Activated T-cell treated with anti-CD3 and anti-CD28 coated beads, Interleukin-2, amount 50 U/mL, for 4 hours (primary cell): ENCODE results near the gene FTO. TPM values are rescaled to one million over a fixed set of nuclear protein-coding genes. Genes with fewer than 3 reads are reported as not detected.

Experiments used
- ATAC-seq, 2 donors: fragments of 200-7000 bp; cut with Tn5 transposase; one replicate each; pipeline ENCODE4 v1.10.0; 2021
- DNase-seq: peaks from one replicate; pipeline ENCODE4 v3.0.0-alpha.2; 2020
- H3K27me3 Mint-ChIP-seq: one replicate; pipeline ENCODE4 v1.8.0; 2021; ENCODE audit warnings: low read depth, mixed read lengths
- H3K36me3 Mint-ChIP-seq: one replicate; pipeline ENCODE4 v1.8.0; 2022; ENCODE audit warnings: mixed read lengths; ENCODE audit not compliant: insufficient read depth
- H3K4me1 Mint-ChIP-seq: one replicate; pipeline ENCODE4 v1.8.0; 2021; ENCODE audit warnings: low read depth, mixed read lengths
- H3K4me3 Mint-ChIP-seq: one replicate; pipeline ENCODE4 v1.8.0; 2021; ENCODE audit warnings: mild to moderate bottlenecking, moderate library complexity, mixed read lengths
- H3K9me3 Mint-ChIP-seq: one replicate; pipeline ENCODE4 v1.8.0; 2021; ENCODE audit warnings: mixed read lengths
- total RNA-seq, 3 donors: library from RNA; stranded (reverse); gene quantifications; one replicate each; pipeline ENCODE4 v1.2.1, GENCODE V29; 2021

Gene FTO
- total RNA-seq, 3 donors from 2014 or later = 41.3 to 47.8 (median 43.1) TPM

DNA sequence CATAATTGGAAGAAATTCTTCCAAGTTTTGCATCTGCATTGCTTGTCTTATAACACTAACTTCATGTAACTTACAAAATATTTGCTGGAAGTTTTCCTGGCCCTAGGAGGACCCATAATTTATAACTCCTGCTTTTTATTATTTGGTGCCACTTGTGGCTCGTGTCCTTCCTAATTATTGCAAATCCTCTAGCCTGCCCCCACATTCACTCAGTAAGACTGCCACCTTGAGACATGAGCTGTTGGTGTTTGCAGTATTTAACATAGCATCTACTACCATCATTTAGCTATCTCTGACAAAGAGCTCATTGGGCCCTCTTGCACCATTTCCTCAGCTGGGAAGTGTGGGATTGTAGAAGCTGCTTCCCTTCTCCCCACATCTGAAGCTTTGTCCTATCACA is 49.5 kb downstream of the FTO start:
- Mint-ChIP-seq H3K9me3 (peaks cover 1% of the 10 kb centered on the region), H3K4me1 (peaks cover 8% of the 10 kb centered on the region)

DNA sequence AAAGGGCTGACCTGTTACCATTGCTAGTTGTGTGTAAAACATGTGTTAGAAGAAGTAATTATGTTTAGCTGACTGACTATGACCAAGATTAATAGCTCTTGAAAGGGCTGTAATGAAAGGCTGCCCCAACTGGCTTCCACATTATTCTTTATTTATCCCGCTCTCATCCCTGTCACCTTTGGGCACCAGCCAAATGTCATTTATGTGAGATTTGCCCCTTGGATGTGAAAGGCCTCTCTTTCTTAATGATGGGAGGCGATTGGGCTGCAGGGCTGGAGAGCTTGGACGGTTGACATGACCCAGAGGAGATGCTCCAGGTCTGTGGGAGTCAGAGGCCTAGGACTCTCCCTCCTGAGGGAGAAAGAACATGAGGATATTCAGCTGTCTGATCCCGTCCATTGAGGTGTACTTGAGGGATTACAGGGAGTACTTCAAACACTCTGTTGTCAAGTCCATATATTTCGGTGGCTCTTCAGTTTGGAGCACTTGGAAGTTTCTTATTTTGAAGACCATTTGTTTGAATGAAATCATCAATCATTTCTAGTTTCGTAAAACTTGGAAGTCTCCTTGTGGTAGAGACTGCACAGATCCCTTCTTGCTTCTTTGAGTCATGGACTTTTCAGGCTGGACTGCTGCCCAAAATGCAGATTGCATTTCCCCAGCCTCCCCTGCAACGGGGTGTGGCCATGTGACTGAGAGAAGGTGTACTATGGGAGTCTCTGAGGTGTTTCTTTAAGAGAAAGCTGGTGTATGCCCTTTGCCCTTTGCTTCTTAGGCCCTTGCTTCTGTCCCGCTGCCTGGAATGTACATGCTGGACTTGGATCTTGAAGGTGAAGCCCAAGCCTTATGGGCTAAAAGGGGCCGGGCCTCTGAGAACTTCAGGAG is 51.3 kb downstream of the FTO start:
- no peaks in the 10 kb centered on the region for H3K27me3 Mint-ChIP-seq
- H3K9me3 Mint-ChIP-seq = peaks cover 3% of the 10 kb centered on the region
- ATAC-seq (no peak), DNase-seq (no peak)
- peaks cover 5% of the 10 kb centered on the region for H3K36me3 Mint-ChIP-seq
- H3K4me3 Mint-ChIP-seq = no peak overlapping the region
- H3K4me1 Mint-ChIP-seq = peaks cover 10% of the 10 kb centered on the region

More for the DNA sequence above, 49.5 kb downstream of the FTO start:
- Mint-ChIP-seq H3K27me3 (no peaks in the 10 kb centered on the region), H3K4me3 (no peak overlapping the region), H3K36me3 (peaks cover 5% of the 10 kb centered on the region)
- ATAC-seq (no peak), DNase-seq (no peak)

- ATAC-seq (no peak), DNase-seq (no peak)
- no peaks in the 10 kb centered on the region for H3K27me3 Mint-ChIP-seq
- H3K9me3 Mint-ChIP-seq = peaks cover 3% of the 10 kb centered on the region
- H3K4me1 Mint-ChIP-seq = peaks cover 10% of the 10 kb centered on the region
- H3K36me3 Mint-ChIP-seq = peaks cover 5% of the 10 kb centered on the region
- no peak overlapping the region for H3K4me3 Mint-ChIP-seq
Measured at GRCh38 chr16:53756275-53756996, 52.5 kb downstream of the FTO start.

GRCh38 chr16:53757971-53758609 is 54.1 kb downstream of the FTO start:
- Mint-ChIP-seq H3K27me3 (no peaks in the 10 kb centered on the region), H3K36me3 (peaks cover 5% of the 10 kb centered on the region), H3K4me3 (no peak overlapping the region), H3K9me3 (peaks cover 3% of the 10 kb centered on the region), H3K4me1 (peaks cover 16% of the 10 kb centered on the region)
- DNase-seq (no peak), ATAC-seq (no peak)

GRCh38 chr16:53761962-53762703 is 58.2 kb downstream of the FTO start:
- no peaks in the 10 kb centered on the region for H3K27me3 Mint-ChIP-seq
- ATAC-seq (no peak), DNase-seq (no peak)
- H3K36me3 Mint-ChIP-seq = peaks cover 5% of the 10 kb centered on the region
- H3K9me3 Mint-ChIP-seq = peaks cover 3% of the 10 kb centered on the region
- H3K4me1 Mint-ChIP-seq = peaks cover 17% of the 10 kb centered on the region
- no peak overlapping the region for H3K4me3 Mint-ChIP-seq

GRCh38 chr16:53766304-53767016 is 62.5 kb downstream of the FTO start:
- H3K9me3 Mint-ChIP-seq = no peaks in the 10 kb centered on the region
- no peak for DNase-seq
- peaks cover 27% of the 10 kb centered on the region for H3K4me1 Mint-ChIP-seq
- no peaks in the 10 kb centered on the region for H3K27me3 Mint-ChIP-seq
- no peak for ATAC-seq
- no peak overlapping the region for H3K4me3 Mint-ChIP-seq
- no peaks in the 10 kb centered on the region for H3K36me3 Mint-ChIP-seq

- Mint-ChIP-seq H3K9me3 (no peaks in the 10 kb centered on the region), H3K4me3 (no peak overlapping the region), H3K4me1 (peaks cover 21% of the 10 kb centered on the region), H3K27me3 (no peaks in the 10 kb centered on the region), H3K36me3 (no peaks in the 10 kb centered on the region)
- ATAC-seq = no peak
- no peak for DNase-seq
Measured at GRCh38 chr16:53768167-53768566, 64.2 kb downstream of the FTO start.

- Mint-ChIP-seq H3K4me1 (peaks cover 21% of the 10 kb centered on the region), H3K36me3 (no peaks in the 10 kb centered on the region), H3K4me3 (no peak overlapping the region), H3K9me3 (no peaks in the 10 kb centered on the region), H3K27me3 (no peaks in the 10 kb centered on the region)
- DNase-seq = no peak
- ATAC-seq = peak; percentile 58 to 76
Measured at GRCh38 chr16:53768593-53768992, 64.6 kb downstream of the FTO start.

GRCh38 chr16:53769185-53769584 is 65.2 kb downstream of the FTO start:
- ATAC-seq (no peak), DNase-seq (no peak)
- H3K9me3 Mint-ChIP-seq = no peaks in the 10 kb centered on the region
- H3K36me3 Mint-ChIP-seq = no peaks in the 10 kb centered on the region
- H3K4me3 Mint-ChIP-seq = no peak overlapping the region
- peaks cover 21% of the 10 kb centered on the region for H3K4me1 Mint-ChIP-seq
- H3K27me3 Mint-ChIP-seq = no peaks in the 10 kb centered on the region

DNA sequence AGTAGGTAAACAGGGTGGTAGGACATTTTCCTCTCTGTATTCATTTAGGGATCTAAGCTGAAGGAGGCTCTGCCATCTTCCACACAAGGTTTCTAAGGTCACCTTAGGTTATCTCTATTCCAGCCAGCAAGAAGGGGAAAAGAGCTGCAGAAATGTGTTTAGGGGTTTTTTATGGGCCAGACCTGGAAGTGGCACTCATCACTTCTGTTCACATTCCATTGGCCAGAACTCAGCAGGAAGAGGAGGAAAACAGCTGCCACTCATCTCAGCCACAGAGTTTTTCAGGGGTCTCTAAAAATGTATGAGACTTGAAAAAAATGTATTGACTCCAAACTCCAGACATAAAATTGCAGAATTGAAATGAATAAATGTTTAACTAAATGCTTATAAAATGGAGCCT is 65.8 kb downstream of the FTO start:
- DNase-seq (no peak), ATAC-seq (no peak)
- peaks cover 26% of the 10 kb centered on the region for H3K4me1 Mint-ChIP-seq
- no peak overlapping the region for H3K4me3 Mint-ChIP-seq
- no peaks in the 10 kb centered on the region for H3K27me3 Mint-ChIP-seq
- no peaks in the 10 kb centered on the region for H3K9me3 Mint-ChIP-seq
- H3K36me3 Mint-ChIP-seq = no peaks in the 10 kb centered on the region

GRCh38 chr16:53770641-53771040 is 66.7 kb downstream of the FTO start:
- peaks cover 34% of the 10 kb centered on the region for H3K4me1 Mint-ChIP-seq
- no peaks in the 10 kb centered on the region for H3K27me3 Mint-ChIP-seq
- no peak for DNase-seq
- H3K4me3 Mint-ChIP-seq = no peak overlapping the region
- H3K9me3 Mint-ChIP-seq = no peaks in the 10 kb centered on the region
- no peak for ATAC-seq
- H3K36me3 Mint-ChIP-seq = no peaks in the 10 kb centered on the region

DNA sequence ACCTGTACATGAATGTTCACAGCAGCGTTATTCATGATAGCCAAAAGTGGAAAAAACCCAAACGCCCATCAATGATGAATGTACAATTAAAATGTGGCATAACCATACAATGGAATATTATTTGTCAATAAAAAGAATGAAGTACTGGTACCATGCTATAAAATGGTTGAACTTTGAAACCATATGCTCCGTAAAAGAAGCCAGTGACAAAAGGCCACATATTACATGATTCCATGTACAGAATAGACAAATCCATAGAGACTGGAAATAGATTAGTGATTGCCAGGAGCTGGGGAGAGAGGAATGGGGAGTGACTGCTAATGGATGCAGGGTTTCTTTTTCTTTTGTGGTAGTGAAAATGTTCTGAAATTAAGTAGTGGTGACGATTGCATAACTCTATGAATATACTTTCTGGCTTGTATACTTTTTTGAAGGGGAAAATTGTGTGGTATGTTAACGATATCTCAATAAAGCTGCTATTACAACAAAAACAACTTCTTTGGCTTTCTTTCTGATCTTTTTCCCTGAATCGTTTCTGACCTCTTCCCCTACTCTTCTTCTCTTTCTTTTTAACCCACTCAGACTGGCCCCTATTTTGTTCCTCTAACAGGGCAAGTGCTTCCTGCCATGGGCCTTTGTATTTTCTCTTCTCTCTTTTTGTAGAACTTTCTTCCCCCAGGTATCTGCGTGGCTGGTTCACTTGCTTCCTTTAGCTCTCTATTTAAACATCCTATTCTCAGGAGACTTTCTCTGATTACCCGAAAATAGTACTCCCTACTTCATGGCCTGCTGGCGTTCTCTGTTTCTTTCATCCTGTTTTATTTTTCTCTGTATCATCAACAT is 67.9 kb downstream of the FTO start:
- Mint-ChIP-seq H3K9me3 (no peaks in the 10 kb centered on the region), H3K27me3 (no peaks in the 10 kb centered on the region), H3K4me3 (no peak overlapping the region), H3K36me3 (no peaks in the 10 kb centered on the region), H3K4me1 (peaks cover 37% of the 10 kb centered on the region)
- no peak for ATAC-seq
- DNase-seq = no peak
